H9 (cell line): ENCODE results near the gene CERS5. TPM values are rescaled to one million over a fixed set of nuclear protein-coding genes. Genes with fewer than 3 reads are reported as not detected.

Experiments used
- DNase-seq: peaks from one replicate; pipeline ENCODE4 v3.0.0-alpha.2; 2017
- H2AFZ ChIP-seq: one replicate; pipeline ENCODE4 v1.6.1; 2013; ENCODE audit warnings: mild to moderate bottlenecking, low read length, control low read depth, moderate library complexity
- H2AK5ac ChIP-seq: 2 replicates; pipeline ENCODE4 v1.6.1; 2013; ENCODE audit warnings: low read length, control low read depth, mixed read lengths; ENCODE audit not compliant: insufficient read length
- H2BK120ac ChIP-seq: one replicate; pipeline ENCODE4 v1.6.1; 2013; ENCODE audit warnings: low read depth, mild to moderate bottlenecking, low read length, control low read depth, inconsistent platforms; ENCODE audit not compliant: poor library complexity, severe bottlenecking
- H2BK12ac ChIP-seq: 2 replicates; pipeline ENCODE4 v1.6.1; 2013; ENCODE audit warnings: low read length, control low read depth, mixed read lengths, low read depth; ENCODE audit not compliant: insufficient read length
- H2BK15ac ChIP-seq: 2 replicates; pipeline ENCODE4 v1.6.1; 2013; ENCODE audit warnings: low read depth, low read length, control low read depth
- H2BK20ac ChIP-seq: one replicate; pipeline ENCODE4 v1.6.1; 2013; ENCODE audit warnings: low read depth, mild to moderate bottlenecking, low read length, control low read depth, inconsistent platforms; ENCODE audit not compliant: poor library complexity, severe bottlenecking
- H2BK5ac ChIP-seq: 2 replicates; pipeline ENCODE4 v1.6.1; 2013; ENCODE audit warnings: low read length, control low read depth, mixed read lengths; ENCODE audit not compliant: insufficient read length
- H3K14ac ChIP-seq: 2 replicates; pipeline ENCODE4 v1.6.1; 2013; ENCODE audit warnings: low read length, control low read depth; ENCODE audit not compliant: insufficient read depth
- H3K18ac ChIP-seq: 2 replicates; pipeline ENCODE4 v1.6.1; 2013; ENCODE audit warnings: low read depth, mild to moderate bottlenecking, mixed read lengths, low read length, control low read depth; ENCODE audit not compliant: insufficient read length
- H3K23ac ChIP-seq: 2 replicates; pipeline ENCODE4 v1.6.1; 2013; ENCODE audit warnings: low read length, control low read depth, mixed read lengths, low read depth; ENCODE audit not compliant: insufficient read length
- H3K23me2 ChIP-seq: 2 replicates; pipeline ENCODE4 v1.6.1; 2013; ENCODE audit warnings: low read depth, mild to moderate bottlenecking, mixed read lengths, low read length, control low read depth; ENCODE audit not compliant: insufficient read length, poor library complexity, severe bottlenecking
- H3K27ac ChIP-seq: 2 replicates; pipeline ENCODE4 v1.5.1; 2013; ENCODE audit warnings: low read length, control low read depth, mixed read lengths, low read depth; ENCODE audit not compliant: insufficient read length
- H3K27me3 ChIP-seq: 2 replicates; pipeline ENCODE4 v1.6.1; 2013; ENCODE audit warnings: low read length, control low read depth, inconsistent platforms; ENCODE audit not compliant: insufficient read depth
- H3K4ac ChIP-seq: 2 replicates; pipeline ENCODE4 v1.6.1; 2013; ENCODE audit warnings: low read depth, mild to moderate bottlenecking, control low read depth, inconsistent platforms, low read length, moderate library complexity
- H3K4me1 ChIP-seq: 2 replicates; pipeline ENCODE4 v1.6.1; 2013; ENCODE audit warnings: low read length, control low read depth, inconsistent platforms; ENCODE audit not compliant: insufficient read depth
- H3K4me2 ChIP-seq: 2 replicates; pipeline ENCODE4 v1.6.1; 2013; ENCODE audit warnings: low read length, control low read depth, mixed read lengths; ENCODE audit not compliant: insufficient read length, insufficient read depth
- H3K56ac ChIP-seq: 2 replicates; pipeline ENCODE4 v1.6.1; 2013; ENCODE audit warnings: low read depth, mild to moderate bottlenecking, mixed read lengths, low read length, control low read depth; ENCODE audit not compliant: insufficient read length
- H3K79me1 ChIP-seq: 2 replicates; pipeline ENCODE4 v1.6.1; 2013; ENCODE audit warnings: low read depth, mild to moderate bottlenecking, moderate library complexity, low read length, control low read depth, inconsistent platforms; ENCODE audit not compliant: insufficient read depth, poor library complexity, severe bottlenecking
- H3K79me2 ChIP-seq: 2 replicates; pipeline ENCODE4 v1.6.1; 2013; ENCODE audit warnings: low read length, control low read depth, inconsistent platforms; ENCODE audit not compliant: insufficient read depth
- H3K9ac ChIP-seq: 2 replicates; pipeline ENCODE4 v1.6.1; 2013; ENCODE audit warnings: low read length, control low read depth, mixed read lengths; ENCODE audit not compliant: insufficient read length; ENCODE audit errors: extremely low read depth
- H3K9me3 ChIP-seq: one replicate; pipeline ENCODE4 v1.6.1; 2013; ENCODE audit warnings: low read depth, low read length, inconsistent platforms; ENCODE audit not compliant: control insufficient read depth
- H3T11ph ChIP-seq: one replicate; pipeline ENCODE4 v1.6.1; 2013; ENCODE audit warnings: mild to moderate bottlenecking, low read length, control low read depth, inconsistent platforms
- H4K20me1 ChIP-seq: one replicate; pipeline ENCODE4 v1.6.1; 2013; ENCODE audit not compliant: control insufficient read depth, insufficient read length, insufficient read depth
- H4K5ac ChIP-seq: 2 replicates; pipeline ENCODE4 v1.6.1; 2013; ENCODE audit warnings: low read depth, mild to moderate bottlenecking, mixed read lengths, low read length, control low read depth; ENCODE audit not compliant: insufficient read length
- H4K8ac ChIP-seq: replicated peaks from 2 replicates; pipeline ENCODE4 v1.6.1; 2013; ENCODE audit warnings: low read length, control low read depth, mixed read lengths, low read depth; ENCODE audit not compliant: insufficient read length
- H4K91ac ChIP-seq: 2 replicates; pipeline ENCODE4 v1.6.1; 2013; ENCODE audit warnings: low read depth, mild to moderate bottlenecking, moderate library complexity, mixed read lengths, low read length, control low read depth; ENCODE audit not compliant: insufficient read length
- H3K27ac Mint-ChIP-seq, 3 experiments: 2 replicates in 2 of 3; 3 replicates in 1 of 3; pipeline ENCODE4 v1.8.0; 2020 to 2021; ENCODE audit warnings: mixed read lengths in 3 of 3, mild to moderate bottlenecking in 1 of 3, moderate library complexity in 1 of 3
- H3K27me3 Mint-ChIP-seq: 2 replicates; pipeline ENCODE4 v1.8.0; 2021; ENCODE audit warnings: low read depth, mild to moderate bottlenecking, moderate library complexity, mixed read lengths
- H3K36me3 Mint-ChIP-seq, 3 experiments: 2 replicates in 2 of 3; 3 replicates in 1 of 3; pipeline ENCODE4 v1.8.0; 2020 to 2021; ENCODE audit warnings: low read depth in 3 of 3, mixed read lengths in 3 of 3; ENCODE audit not compliant: insufficient read depth in 1 of 3
- H3K4me1 Mint-ChIP-seq, 2 experiments: 2 replicates each; pipeline ENCODE4 v1.8.0; 2020; ENCODE audit warnings: mixed read lengths in 2 of 2
- H3K4me3 Mint-ChIP-seq, 2 experiments: 2 replicates in 1 of 2; 3 replicates in 1 of 2; pipeline ENCODE4 v1.8.0; 2020 to 2021; ENCODE audit warnings: mild to moderate bottlenecking in 2 of 2, mixed read lengths in 2 of 2, moderate library complexity in 1 of 2
- H3K9me3 Mint-ChIP-seq, 2 experiments: 2 replicates in 1 of 2; 3 replicates in 1 of 2; pipeline ENCODE4 v1.8.0; 2020; ENCODE audit warnings: mild to moderate bottlenecking in 2 of 2, mixed read lengths in 2 of 2, moderate library complexity in 1 of 2
- WGBS: extraction: QIAGEN DNeasy Blood & Tissue Kit; methylation state at CpG from one replicate; pipeline ENCODE4 v1.1.7; 2013; ENCODE audit warnings: missing lambda C conversion rate, low lambda C conversion rate, mixed read lengths; ENCODE audit not compliant: insufficient read length; ENCODE audit errors: extremely low coverage; 5-methylcytosine and 5-hydroxymethylcytosine counted together
- total RNA-seq: library from RNA; stranded (reverse); gene quantifications from 2 replicates; pipeline ENCODE4 v1.2.1, GENCODE V29; 2021
- TF ChIP-seq, protein P1 (sequence below): fragments of 200-600 bp; sonication (generic); conservative IDR thresholded peaks from 3 replicates; pipeline ENCODE4 v1.8.0; 2021; ENCODE audit warnings: antibody characterized with exemption, mild to moderate bottlenecking

Gene CERS5
- total RNA-seq, 1 experiment from 2014 or later: 68.8 TPM

DNA sequence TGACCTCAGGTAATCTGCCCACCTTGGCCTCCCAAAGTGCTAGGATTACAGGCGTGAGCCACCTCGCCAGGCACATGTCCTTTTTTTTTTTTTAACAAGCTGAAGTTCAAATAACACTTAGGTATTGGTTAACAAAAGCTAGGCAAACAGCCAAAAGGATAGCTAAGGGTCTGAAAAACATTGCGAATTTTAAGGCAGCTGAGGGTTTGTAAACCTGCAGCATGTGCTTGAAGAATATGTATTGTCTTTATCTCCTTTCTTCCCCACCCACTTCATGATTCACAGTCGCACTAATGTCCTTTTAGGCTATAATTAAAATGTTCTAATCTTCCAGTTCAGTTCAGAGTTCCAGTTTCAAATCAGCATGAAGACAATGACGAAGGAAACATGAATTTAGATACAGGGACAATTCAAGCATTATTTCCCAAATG, 30.1 kb upstream of the CERS5 start:
- no peaks in the 10 kb centered on the region for H3K23me2 ChIP-seq

More for the DNA sequence above, 30.1 kb upstream of the CERS5 start:
- Histone ChIP-seq H4K20me1 (no peaks in the 10 kb centered on the region), H3K79me1 (no peaks in the 10 kb centered on the region), H3K9ac (no peak overlapping the region), H3K56ac (no peak overlapping the region), H4K8ac (no peak overlapping the region), H4K5ac (no peak overlapping the region), H3K9me3 (no peaks in the 10 kb centered on the region), H3K4me1 (no peaks in the 10 kb centered on the region; the same call in 1 of the 2 replicates), H2BK20ac (no peak overlapping the region), H3K23ac (no peak overlapping the region), H4K91ac (no peak overlapping the region), H3K18ac (no peak overlapping the region), H2BK120ac (no peak overlapping the region), H3K27me3 (no peaks in the 10 kb centered on the region), H2BK5ac (no peak overlapping the region), H3T11ph (no peak overlapping the region), H2AFZ (no peak overlapping the region), H3K4me2 (no peak overlapping the region), H3K4ac (no peak overlapping the region), H3K79me2 (no peaks in the 10 kb centered on the region), H3K27ac (no peak overlapping the region), H3K14ac (no peak overlapping the region), H2BK12ac (no peak overlapping the region), H2AK5ac (no peak overlapping the region), H2BK15ac (no peak overlapping the region)
- peaks cover 21 to 55% (median 25%) of the 10 kb centered on the region in 3 experiments; a peak in 6 of 7 replicates for H3K36me3 Mint-ChIP-seq
- peaks cover 4 to 6% of the 10 kb centered on the region in 2 experiments for H3K4me1 Mint-ChIP-seq
- no peak for DNase-seq
- H3K27me3 Mint-ChIP-seq: no peaks in the 10 kb centered on the region
- TF ChIP-seq, protein P1, sequence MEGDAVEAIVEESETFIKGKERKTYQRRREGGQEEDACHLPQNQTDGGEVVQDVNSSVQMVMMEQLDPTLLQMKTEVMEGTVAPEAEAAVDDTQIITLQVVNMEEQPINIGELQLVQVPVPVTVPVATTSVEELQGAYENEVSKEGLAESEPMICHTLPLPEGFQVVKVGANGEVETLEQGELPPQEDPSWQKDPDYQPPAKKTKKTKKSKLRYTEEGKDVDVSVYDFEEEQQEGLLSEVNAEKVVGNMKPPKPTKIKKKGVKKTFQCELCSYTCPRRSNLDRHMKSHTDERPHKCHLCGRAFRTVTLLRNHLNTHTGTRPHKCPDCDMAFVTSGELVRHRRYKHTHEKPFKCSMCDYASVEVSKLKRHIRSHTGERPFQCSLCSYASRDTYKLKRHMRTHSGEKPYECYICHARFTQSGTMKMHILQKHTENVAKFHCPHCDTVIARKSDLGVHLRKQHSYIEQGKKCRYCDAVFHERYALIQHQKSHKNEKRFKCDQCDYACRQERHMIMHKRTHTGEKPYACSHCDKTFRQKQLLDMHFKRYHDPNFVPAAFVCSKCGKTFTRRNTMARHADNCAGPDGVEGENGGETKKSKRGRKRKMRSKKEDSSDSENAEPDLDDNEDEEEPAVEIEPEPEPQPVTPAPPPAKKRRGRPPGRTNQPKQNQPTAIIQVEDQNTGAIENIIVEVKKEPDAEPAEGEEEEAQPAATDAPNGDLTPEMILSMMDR: no peak
- no CpG with 5 or more reads among the region's 5 CpGs for WGBS
- no peaks in the 10 kb centered on the region for H3K9me3 Mint-ChIP-seq
- 0 out of 7 replicates have a peak overlapping the region, but pooled peaks of 1 of the 3 experiments have one; percentile 5 for H3K27ac Mint-ChIP-seq
- H3K4me3 Mint-ChIP-seq: no peak overlapping the region
